A673 (cell line): Measurements from ENCODE around the gene NCKAP1. TPM values are rescaled to one million over a fixed set of nuclear protein-coding genes. Genes with fewer than 3 reads are reported as not detected.

Source experiments
- BruUV-seq: library from RNA; stranded (reverse); fragments of 400-500 nt; replicated peaks from 2 replicates; lab custom pipeline; 2021; lab: Mats Ljungman, UMichigan
- CTCF ChIA-PET: fragments of 300-600 bp; sonication (Branson Sonifier 250); formaldehyde crosslinking; loops from one replicate; lab custom pipeline; 2022; ENCODE audit warnings: antibody characterized with exemption; lab: Charles Lee
- POLR2A ChIA-PET: fragments of 300-600 bp; sonication (Branson Sonifier 250); formaldehyde crosslinking; loops from one replicate; lab custom pipeline; 2022; ENCODE audit warnings: antibody characterized with exemption; ENCODE audit not compliant: low non-redundant PET; lab: Charles Lee
- DNase-seq: peaks from one replicate; pipeline ENCODE4 v3.0.0-alpha.2; 2015; ENCODE audit warnings: low spot score
- H3K27ac ChIP-seq: fragments of 200-600 bp; sonication (generic); 2 replicates; pipeline ENCODE4 v1.5.1; 2016; ENCODE audit warnings: mixed run types, low read depth, mild to moderate bottlenecking, mixed read lengths, antibody characterized with exemption, low read length; ENCODE audit not compliant: poor library complexity, severe bottlenecking
- H3K27me3 ChIP-seq: fragments of 200-600 bp; sonication (generic); replicated peaks from 2 replicates; pipeline ENCODE4 v1.6.1; 2017; ENCODE audit warnings: mixed run types, low read depth, mild to moderate bottlenecking, mixed read lengths, antibody characterized with exemption, low read length; ENCODE audit not compliant: insufficient read depth, poor library complexity
- H3K36me3 ChIP-seq: fragments of 200-600 bp; sonication (generic); 2 replicates; pipeline ENCODE4 v1.6.1; 2016; ENCODE audit warnings: mixed run types, mild to moderate bottlenecking, mixed read lengths, antibody characterized with exemption, low read length; ENCODE audit not compliant: insufficient read depth, poor library complexity, severe bottlenecking
- H3K4me1 ChIP-seq: fragments of 200-600 bp; sonication (generic); 2 replicates; pipeline ENCODE4 v1.6.1; 2017; ENCODE audit warnings: mixed run types, mild to moderate bottlenecking, mixed read lengths, antibody characterized with exemption, low read length; ENCODE audit not compliant: insufficient read depth, poor library complexity, severe bottlenecking
- H3K4me3 ChIP-seq: fragments of 200-600 bp; sonication (generic); 2 replicates; pipeline ENCODE4 v1.5.1; 2016; ENCODE audit warnings: low read depth, mixed run types, mild to moderate bottlenecking, mixed read lengths, low read length; ENCODE audit not compliant: poor library complexity, severe bottlenecking
- H3K9me3 ChIP-seq: fragments of 200-600 bp; sonication (generic); 2 replicates; pipeline ENCODE4 v1.6.1; 2016; ENCODE audit warnings: mixed run types, low read depth, mild to moderate bottlenecking, mixed read lengths, antibody characterized with exemption, low read length; ENCODE audit not compliant: poor library complexity, severe bottlenecking
- CTCF ChIP-seq: fragments of 300-800, 200-600 bp; sonication (generic); conservative IDR thresholded peaks from 2 replicates; pipeline ENCODE4 v1.5.1; 2017; ENCODE audit warnings: low read depth, mild to moderate bottlenecking, antibody characterized with exemption, low read length, moderate library complexity, mixed read lengths
- EZH2 ChIP-seq: fragments of 200-600 bp; sonication (generic); IDR thresholded peaks from 2 replicates; pipeline ENCODE4 v1.6.1; 2017; ENCODE audit warnings: borderline replicate concordance, low read depth, mild to moderate bottlenecking, mixed read lengths, antibody characterized with exemption, low read length; ENCODE audit not compliant: poor library complexity, severe bottlenecking
- intact Hi-C: fragments of 100-400 bp; cut with micrococcal nuclease; formaldehyde crosslinking; loops from one replicate; pipeline ENCODE4 v1.10.0; 2022; ENCODE audit not compliant: unreplicated experiment
- total RNA-seq: library from RNA; stranded (reverse); gene quantifications from 2 replicates; pipeline ENCODE4 v1.2.3, GENCODE V29; 2021

Gene NCKAP1
- total RNA-seq, 1 experiment from 2014 or later = 153 TPM

GRCh38 chr2:182890773-182891378, 147.4 kb downstream of the NCKAP1 start:
- no peak for TF ChIP-seq CTCF
- TF ChIP-seq EZH2 = no peak
- peaks cover 22% of the 10 kb centered on the region for H3K4me1 ChIP-seq
- ChIA-PET CTCF (no interaction called here), POLR2A (no interaction called here)
- BruUV-seq = no TSS peak
- H3K4me3 ChIP-seq = no peak overlapping the region
- no peaks in the 10 kb centered on the region for H3K27me3 ChIP-seq
- no peaks in the 10 kb centered on the region for H3K36me3 ChIP-seq
- H3K9me3 ChIP-seq = no peaks in the 10 kb centered on the region
- no peak overlapping the region for H3K27ac ChIP-seq
- DNase-seq = no peak
- intact Hi-C loops = no loop called here

GRCh38 chr2:182890305-182890704, 148.0 kb downstream of the NCKAP1 start:
- no peak overlapping the region for H3K27ac ChIP-seq
- no peaks in the 10 kb centered on the region for H3K9me3 ChIP-seq
- H3K4me3 ChIP-seq = no peak overlapping the region
- CTCF ChIA-PET = no interaction called here
- no TSS peak for BruUV-seq
- POLR2A ChIA-PET = no interaction called here
- peaks cover 22% of the 10 kb centered on the region for H3K4me1 ChIP-seq
- no peak for TF ChIP-seq CTCF
- no peak for TF ChIP-seq EZH2
- no peak for DNase-seq
- no peaks in the 10 kb centered on the region for H3K36me3 ChIP-seq
- intact Hi-C loops = no loop called here
- H3K27me3 ChIP-seq = no peaks in the 10 kb centered on the region

GRCh38 chr2:182887753-182888415, 150.4 kb downstream of the NCKAP1 start:
- no peak for TF ChIP-seq EZH2
- no peak for TF ChIP-seq CTCF

More at GRCh38 chr2:182887753-182888415, 150.4 kb downstream of the NCKAP1 start:
- no peaks in the 10 kb centered on the region for H3K9me3 ChIP-seq
- intact Hi-C loops = no loop called here
- CTCF ChIA-PET = no interaction called here
- POLR2A ChIA-PET = no interaction called here
- H3K27me3 ChIP-seq = no peaks in the 10 kb centered on the region
- no peak for DNase-seq
- no peak overlapping the region for H3K27ac ChIP-seq
- H3K4me1 ChIP-seq = peaks cover 22% of the 10 kb centered on the region
- H3K36me3 ChIP-seq = no peaks in the 10 kb centered on the region
- no peak overlapping the region for H3K4me3 ChIP-seq
- no TSS peak for BruUV-seq
